Activated CD8-positive, alpha-beta memory T cell treated with anti-CD3 and anti-CD28 coated beads for 48 hours (primary cell): ENCODE measurements around the gene ARMC2.
"Not testable (repeated sequence)": the region's sequence is repeated elsewhere in the genome, so short reads cannot be mapped to it uniquely, and the experiment has no call there.

Experiments used
- DNase-seq, 3 experiments: peaks; one replicate each; pipeline ENCODE4 v3.0.0-alpha.2; 2020; ENCODE audit warnings: low read depth in 2 of 3, low spot score in 2 of 3

Gene ARMC2, protein sequence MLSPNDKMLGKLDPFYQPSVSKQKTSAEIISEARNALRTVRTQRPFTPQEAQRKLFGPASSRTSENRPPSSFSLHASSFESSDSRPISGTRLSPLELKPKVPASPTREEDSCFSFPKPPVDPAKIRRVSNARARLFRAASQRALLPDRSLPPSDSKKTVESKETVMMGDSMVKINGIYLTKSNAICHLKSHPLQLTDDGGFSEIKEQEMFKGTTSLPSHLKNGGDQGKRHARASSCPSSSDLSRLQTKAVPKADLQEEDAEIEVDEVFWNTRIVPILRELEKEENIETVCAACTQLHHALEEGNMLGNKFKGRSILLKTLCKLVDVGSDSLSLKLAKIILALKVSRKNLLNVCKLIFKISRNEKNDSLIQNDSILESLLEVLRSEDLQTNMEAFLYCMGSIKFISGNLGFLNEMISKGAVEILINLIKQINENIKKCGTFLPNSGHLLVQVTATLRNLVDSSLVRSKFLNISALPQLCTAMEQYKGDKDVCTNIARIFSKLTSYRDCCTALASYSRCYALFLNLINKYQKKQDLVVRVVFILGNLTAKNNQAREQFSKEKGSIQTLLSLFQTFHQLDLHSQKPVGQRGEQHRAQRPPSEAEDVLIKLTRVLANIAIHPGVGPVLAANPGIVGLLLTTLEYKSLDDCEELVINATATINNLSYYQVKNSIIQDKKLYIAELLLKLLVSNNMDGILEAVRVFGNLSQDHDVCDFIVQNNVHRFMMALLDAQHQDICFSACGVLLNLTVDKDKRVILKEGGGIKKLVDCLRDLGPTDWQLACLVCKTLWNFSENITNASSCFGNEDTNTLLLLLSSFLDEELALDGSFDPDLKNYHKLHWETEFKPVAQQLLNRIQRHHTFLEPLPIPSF

DNA sequence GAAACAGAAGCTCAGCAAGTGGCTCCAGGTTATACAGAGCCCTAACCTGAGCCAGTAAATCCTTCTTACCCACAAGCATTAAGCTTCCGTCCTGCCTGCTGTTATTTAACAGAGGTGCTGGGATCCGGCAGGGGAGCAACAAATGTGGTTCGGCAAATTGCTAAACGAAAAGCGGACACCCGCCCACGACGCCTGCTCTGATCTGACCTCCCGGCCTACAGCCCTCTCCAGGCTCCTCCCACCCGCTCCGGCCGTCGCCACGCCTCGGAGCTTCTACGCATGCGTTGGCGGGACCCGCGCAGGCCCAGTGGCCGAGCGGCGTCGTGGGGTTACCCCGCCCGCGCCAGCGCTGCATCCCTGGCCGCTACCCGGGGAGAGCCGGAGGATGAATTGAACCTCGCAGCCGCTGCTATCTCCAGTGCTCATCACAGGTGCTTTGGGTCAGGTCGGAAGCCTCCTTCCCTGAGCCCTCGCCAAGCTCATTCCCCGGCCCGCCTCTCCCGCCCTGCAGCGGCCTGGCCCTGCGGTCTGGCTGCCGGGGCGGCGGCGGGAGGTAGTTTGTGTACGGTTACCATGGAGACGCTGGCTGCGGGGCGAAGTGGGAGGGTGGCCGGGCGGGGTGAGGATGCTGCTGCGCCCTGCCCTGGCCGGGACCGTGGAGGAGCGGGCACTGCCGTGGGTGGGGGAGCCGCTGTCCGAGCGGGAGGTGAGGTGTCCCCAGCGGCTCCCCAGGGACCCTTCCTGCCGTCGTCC lies at the start of gene ARMC2:
ARMC2 (plus strand) TSS at position 307 of the 753 bp plus-strand sequence. CDS start 5,846 bp downstream, outside the sequence.
- DNase-seq: peak; percentile 83 to 88 (median 87)

DNA sequence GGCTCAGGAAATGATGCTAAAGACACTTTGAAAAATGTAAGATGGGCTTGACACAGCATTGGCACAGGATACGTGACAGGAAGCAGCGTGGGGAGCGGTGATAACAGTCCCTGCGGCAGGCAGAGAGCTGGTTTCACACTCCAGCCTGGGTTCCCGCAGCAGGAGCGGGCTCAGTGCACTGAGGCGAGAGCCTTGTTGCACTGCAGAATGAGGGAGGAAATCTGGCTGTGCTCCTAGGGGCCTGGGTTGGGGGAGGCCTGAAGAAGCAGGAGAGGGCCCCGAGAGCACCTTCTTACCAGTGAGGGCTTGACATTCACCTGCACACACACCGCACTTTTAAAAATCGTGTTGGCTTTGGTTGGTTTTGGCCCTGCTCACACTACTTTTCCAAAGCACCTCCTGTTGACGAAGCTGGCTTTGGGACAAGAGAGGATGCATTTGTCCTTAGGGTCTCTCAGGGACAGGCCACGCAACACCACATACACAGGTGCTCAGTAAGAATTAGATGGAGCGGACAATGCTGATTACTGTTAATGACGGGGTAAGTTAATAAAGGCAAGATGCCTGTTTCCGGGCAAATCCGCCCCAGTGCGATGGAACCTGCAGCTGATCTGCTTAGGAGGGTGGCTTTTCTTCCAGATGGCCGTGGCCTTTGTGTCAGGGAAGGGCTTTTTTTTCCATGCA lies 49.4 kb upstream of the ARMC2 start:
- peak in 2 of 3 experiments; percentile 11 to 29 for DNase-seq

DNA sequence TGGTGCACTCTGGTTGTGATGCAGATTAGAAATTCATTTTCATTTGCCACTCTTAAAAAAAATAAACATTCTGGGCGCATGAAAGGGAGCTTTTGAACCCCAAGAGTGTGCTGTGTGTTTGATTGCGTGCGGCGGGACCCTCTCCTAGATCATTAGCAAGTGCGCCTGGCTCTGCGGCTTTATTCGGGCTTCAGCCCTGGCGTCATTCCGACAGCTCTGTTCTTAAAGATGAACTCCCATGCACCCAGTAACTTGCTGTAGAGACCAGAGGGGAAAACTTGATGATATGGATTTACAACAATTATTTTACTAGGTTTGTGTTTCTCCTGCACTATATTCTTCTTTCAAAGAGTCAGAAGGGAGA lies 48.9 kb upstream of the ARMC2 start:
- no peak for DNase-seq

DNA sequence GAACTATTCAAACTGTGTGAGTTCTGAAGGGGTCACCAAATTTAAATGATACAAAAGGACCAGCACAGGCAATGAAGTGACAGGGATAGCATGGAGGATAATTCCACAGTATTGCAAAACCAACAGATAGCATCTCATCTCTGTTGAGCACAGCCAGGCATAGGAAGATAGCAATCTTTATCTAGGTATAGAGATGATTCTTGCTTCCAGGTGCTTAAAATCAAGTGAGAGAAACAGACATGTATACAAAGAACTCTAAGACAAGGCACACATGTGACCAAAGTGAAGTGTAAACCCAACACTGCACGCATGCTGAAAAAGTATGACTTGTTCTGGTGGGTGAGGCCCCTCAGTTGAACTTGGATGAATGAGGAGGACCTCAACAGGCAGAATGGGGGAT lies 48.4 kb upstream of the ARMC2 start:
- DNase-seq: no peak

DNA sequence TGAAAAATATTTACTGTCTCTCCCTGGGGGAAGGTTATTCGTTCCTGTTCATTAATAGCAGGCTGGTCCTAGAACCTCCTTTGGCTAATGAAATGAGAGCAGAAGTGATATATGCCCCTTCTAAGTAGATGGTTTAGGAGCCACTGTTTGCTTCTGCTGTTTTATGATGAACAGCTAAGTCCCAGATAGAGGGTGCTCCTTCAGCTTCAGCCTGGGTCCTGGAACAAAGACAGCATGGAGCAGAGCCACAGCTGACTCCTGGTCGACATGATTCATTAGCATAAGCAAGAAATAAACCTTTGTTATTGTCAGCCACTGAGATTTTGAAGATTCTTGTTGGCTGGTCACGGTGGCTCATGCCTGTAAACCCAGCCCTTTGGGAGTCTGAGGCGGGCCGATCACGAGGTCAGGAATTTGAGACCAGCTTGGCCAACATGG lies 47.8 kb upstream of the ARMC2 start:
- no peak for DNase-seq

DNA sequence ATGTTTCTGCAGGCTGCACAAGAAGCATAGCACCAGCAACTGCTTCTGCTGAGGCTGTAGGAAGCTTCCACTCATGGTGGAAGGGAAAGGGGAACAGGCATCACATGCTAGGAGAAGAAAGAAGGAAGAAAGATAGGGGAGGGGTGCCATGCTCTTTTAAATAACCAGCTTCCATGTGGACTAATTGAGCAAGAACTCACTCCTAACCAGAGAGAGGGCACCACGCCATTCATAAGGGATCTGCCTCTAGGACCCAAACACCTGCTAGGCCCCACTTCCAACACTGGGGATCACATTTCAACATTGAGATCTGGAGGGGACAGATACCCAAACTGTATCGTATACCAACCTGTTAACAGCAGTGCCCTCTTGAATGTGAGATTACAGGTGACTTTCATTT lies 46.9 kb upstream of the ARMC2 start:
- no peak for DNase-seq

DNA sequence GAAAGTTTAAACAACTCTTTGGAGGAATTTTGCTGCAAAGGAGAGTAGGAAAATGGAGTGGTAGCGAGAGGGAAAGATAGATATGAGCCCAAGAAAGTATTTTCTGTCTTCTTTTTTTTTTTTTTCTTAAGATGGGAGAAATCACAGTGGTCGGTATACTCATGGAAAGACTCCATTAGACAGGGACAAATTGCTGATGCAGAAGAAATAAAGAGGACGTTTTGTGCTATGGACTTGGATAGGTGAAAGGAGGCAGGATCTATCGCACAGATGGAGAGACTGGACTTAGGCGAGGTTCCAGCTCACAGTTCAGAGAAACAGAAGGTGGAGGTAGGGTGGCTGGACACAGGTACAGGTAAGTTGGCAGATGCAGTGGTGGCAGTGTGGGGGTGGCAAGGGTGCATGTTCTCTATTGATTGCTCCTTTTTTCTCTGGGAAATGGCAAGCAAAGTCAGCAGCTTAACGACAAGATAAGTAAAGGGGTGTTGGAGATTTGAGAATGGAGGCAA lies 44.2 kb upstream of the ARMC2 start:
- DNase-seq: no peak

DNA sequence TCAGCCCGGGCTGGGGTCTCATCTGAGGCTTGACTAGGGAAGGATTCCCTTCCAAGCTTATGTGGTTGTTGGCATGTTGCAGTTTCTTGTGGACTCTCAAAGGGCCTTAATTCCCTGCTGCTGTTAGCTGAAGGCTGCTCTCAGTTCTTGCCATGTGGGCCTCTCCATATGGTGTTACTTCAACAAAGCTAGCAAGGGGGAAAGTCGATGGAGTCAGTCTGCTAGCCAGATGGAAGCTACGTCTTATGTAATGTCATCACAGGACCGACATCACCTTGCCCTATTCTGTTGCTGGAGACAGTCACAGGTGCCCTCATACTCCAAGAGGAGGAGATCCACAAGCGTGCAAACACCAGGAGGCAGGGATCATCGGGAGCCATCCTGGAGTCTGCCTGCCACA lies 43.3 kb upstream of the ARMC2 start:
- no peak for DNase-seq

DNA sequence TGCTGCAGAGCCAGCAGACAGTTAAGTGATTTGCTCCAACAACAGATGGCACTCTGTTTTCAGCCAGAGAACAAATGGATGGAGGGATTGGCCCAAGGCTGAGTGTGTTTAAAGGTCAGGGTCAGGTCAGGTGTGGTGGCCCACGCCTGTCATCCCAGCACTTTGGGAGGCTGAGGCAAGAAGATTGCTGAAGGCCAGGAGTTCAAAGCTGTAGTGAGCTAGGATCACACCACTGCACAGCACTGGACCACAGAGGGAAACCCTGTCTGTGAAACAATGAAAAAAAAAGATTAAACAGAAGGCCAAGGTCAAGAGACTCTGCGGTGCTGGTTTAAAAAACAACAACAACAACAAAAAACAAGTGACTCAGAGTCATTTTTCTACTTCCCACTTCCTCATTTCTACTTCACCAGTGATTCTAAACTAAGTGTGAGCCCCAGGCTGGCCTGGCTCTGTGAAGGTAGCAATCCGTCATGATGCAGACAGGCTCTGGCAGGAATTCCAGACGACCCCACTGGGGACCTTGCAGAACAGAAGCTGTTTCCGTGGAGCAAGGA lies 42.5 kb upstream of the ARMC2 start:
- DNase-seq: no peak

DNA sequence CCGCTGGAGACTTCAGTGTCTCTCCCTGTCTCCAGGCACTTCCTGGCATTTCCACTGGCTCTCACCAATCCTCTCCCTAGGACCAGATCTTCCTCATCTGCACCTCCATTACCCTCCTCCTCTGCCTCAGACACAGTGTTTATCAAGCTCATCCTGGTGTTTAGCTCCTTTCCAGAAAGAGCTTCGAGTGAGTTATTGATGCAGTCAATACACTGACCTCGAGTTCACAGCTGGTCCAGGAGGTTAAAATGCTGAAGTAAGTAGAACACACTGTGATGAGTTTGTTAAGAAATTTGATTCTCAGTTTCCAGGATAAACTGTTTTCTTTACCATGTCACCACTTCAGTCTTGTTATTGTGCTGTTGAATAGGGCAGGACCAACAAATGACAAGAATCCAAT lies 42.1 kb upstream of the ARMC2 start:
- DNase-seq: no peak

DNA sequence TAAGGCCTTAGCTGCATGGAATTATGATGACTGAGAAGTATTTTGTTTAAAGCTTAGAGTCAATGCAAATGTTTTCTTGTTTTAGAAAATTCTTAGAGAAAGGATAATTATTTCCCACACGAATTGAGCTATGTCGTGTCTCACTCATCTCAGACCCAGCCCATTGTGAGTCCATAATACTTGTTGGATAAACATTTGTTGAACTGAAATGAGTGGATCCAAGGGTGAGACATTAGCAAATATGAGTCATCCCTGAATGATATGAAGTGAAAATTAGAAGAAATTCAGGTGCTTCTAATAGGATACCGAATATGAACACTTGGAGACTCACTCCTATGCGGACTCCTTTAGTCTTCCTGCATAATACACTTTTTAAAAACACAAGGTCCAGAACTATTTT lies 41.6 kb upstream of the ARMC2 start:
- DNase-seq: no peak

DNA sequence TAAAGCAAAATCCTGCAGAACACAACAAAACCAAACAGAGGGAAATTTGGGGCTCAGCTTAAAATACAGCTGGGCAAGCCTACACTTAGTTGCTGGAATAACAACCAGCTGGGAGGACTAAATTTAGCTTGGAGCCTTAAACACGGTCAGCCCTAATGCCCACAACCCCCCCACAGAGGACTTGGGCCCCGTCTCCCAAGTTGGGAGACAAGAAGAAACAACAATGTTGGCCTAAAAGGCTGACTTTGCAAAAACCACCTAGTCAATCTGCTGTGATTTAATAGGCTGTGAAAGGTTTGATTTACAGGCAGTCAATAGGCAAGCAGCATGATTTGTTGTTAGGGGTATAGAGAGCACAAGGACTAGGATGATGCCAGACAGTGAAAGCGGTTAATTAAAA lies 40.3 kb upstream of the ARMC2 start:
- no peak for DNase-seq

DNA sequence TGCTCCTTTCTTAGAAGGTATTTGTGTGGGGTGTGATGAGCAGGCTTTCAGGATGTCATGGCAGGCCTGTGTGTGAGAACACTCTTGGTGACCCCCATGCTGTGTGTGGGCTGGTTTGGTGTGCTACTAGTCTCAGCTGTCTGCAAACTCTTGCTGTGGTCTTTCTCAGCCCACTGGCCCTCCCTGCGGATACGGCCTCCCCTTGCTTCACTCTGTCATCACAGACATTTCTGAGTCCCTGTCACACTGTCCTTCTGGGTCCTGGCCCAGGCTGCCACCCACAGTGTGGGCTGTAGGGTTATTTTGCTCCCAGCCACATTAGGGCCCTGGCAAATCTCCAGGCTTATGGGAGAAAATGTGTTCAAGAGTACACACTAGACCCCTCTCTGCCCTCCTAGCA lies 39.0 kb upstream of the ARMC2 start:
- DNase-seq: no peak

DNA sequence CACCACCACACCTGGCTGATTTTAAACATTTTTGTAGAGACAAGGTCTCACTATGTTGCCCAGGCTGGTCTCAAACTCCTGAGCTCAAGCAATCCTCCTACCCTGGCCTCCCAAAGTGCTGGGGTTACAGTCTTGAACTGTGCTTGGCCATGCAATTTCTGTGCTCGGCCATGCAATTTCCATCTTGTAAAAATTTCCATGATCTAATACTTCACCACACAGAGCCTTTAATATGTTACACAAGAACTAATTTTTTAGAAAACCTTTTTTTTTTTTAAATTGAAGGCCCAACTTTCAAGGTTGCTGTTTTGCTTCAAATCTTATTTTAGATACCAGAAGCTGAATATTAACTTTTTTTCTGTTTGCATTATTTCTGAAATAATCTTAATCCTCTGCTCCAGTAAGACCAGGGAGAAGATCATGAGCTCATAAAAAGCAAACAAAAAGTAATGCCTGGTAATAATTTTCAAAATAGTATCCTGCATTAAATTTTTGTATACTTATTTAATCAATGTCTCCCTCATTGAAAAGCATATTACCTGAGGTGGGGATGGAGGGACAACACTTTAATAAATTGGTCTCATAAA lies 38.1 kb upstream of the ARMC2 start:
- no peak for DNase-seq

DNA sequence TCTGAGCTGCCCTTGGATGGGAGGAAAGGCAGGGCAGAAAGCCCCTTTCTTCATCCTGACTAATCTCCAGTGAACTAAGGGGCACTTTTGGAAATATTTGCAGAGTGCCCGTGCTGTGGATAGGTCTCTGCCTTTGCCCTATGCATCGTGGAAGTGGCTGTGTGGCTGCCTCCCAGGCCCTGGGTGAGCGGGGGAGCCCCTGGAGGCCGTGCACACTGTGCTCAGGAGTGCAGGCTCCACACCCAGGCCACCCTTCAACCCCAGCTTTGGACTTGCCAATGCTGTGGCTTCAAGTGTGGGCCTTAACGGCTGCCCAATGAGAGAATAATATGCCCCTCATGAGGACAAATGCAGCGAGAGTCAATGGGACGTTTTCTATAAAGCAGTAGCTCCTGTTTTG lies 36.7 kb upstream of the ARMC2 start:
- no peak for DNase-seq

DNA sequence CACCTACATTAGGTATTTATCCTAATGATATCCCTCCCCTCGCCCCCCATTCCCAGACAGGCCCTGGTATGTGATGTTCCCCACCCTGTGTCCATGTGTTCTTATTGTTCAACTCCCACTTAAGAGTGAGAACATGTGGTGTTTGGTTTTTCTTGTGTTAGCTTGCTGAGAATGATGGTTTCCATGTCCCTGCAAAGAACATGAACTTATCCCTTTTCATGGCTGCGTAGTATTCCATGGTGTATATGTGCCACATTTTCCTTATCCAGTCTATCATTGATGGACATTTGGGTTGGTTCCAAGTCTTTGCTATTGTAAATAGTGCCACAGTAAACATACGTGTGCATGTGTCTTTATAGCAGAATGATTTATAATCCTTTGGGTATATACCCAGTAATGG lies 35.0 kb upstream of the ARMC2 start:
- not testable (repeated sequence) for DNase-seq

DNA sequence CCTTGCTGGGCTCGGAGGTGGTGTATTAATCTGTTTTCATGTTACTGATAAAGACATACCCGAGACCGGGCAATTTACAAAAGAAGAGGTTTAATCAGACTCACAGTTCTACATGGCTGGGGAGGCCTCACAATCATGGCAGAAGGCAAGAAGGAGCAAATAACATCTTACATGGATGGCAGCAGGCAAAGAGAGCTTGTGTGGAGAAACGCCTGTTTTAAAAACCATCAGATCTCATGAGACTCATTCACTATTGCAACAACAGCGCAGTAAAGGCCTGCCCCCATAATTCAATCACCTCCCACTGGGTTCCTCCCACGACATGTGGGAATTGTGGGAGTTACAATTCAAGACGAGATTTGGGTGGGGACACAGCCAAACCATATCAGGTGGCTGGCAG lies 30.9 kb upstream of the ARMC2 start:
- DNase-seq: not testable (repeated sequence)

DNA sequence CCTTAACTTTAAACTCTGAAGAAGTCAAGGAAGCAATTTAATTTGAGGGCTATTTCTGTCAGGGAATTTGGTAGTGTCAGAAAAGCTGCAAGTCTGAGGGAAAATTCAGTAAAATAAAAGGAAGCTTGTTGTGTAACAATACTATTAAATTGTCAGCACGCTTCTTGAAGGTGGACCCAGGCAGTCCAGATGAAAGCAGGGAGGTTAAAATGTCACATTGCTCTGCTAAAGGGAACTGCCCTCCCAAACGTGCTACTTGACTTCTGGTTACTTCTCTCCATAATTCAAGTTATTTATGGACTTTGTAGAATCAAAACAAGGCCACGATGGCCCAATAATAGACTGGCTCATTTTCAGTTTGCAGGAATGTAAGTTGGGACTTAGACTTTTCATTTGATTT lies 28.2 kb upstream of the ARMC2 start:
- no peak for DNase-seq

DNA sequence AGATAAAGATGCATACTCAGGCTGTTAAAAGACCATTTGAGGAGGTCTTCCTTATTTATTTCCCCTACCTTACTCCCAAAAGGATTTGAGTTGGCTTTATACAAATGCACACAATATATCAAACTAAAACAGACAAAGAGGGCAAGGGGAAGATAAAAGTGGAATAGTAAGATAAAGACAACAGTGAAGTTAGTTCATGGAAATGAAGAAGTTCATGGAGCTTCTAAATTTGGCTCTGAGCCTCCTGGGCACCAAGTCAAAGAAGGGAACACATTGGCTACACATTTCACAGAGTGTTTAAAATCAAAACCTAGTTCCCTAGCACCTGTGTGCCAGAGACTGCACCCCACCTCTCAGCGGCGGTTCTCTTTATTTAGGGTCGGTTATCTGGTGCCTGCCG lies 25.8 kb upstream of the ARMC2 start:
- DNase-seq: no peak

DNA sequence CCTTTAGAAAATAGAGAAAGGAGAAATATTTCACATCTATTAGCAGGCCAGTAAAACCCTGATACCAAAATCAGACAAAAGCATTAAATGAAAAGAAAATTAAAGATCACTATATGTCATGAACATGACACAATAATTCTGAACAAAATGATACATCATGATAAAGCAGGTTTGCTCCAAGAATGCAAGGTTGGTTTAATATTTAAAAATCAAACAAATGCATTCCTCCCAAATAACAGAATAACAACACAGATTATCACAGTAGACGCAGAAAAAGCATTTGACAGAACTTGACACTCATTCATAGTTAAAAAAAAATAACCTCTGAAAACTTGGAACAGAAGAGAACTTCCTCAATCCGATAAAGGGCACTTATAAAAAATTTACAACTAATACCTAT lies 22.9 kb upstream of the ARMC2 start:
- no peak for DNase-seq
